Iris pigment epithelial cell (primary cell): ENCODE results near the gene SCNN1G.
"Not testable (repeated sequence)": the region's sequence is repeated elsewhere in the genome, so short reads cannot be mapped to it uniquely, and the experiment has no call there.

Experiments used
- DNase-seq: peaks from one replicate; pipeline ENCODE4 v3.0.0-alpha.2; 2011; ENCODE audit warnings: low read depth

SCNN1G gene

DNA sequence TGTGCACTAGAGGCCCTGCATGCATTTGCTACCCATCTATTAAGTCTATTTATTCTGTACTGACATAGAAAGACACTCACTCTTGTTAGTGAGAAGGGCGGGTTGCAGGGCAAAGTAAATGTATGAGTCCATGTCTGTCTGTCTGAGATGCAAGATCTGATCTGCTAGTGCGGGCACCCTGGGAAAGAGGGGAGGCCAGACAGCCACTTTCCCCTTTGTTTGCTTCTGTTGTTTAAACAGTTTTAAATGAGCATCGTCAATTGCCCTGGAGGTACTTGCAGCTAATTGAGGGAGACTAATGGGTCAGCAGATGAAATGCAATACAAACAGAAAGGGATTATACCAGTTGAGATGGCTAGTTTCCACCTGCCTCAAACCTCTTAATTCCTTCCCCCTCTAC, 24.9 kb downstream of the SCNN1G start:
- DNase-seq: no peak

DNA sequence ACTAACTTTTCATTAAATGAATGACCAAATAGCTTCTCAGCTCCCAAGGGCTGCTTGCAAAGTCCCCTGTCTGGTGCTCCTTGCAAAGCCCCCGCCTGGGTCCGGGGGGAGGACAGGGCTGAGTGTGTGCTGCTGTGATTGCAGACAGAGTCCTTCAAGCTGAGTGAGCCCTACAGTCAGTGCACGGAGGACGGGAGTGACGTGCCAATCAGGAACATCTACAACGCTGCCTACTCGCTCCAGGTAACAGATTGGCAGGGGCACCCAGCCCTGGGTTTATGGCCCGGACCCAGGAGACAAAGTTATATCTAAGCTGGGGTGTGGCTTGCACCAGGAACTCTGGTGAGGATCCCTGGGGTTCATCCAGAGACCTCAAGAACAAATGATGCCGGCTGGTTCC, 27.1 kb downstream of the SCNN1G start:
- no peak for DNase-seq

GRCh38 chr16:23213831-23214230, 31.3 kb downstream of the SCNN1G start:
- DNase-seq: no peak

- DNase-seq: no peak
These were observed 32.3 kb downstream of the SCNN1G start for GRCh38 chr16:23214796-23215195.

GRCh38 chr16:23215435-23215834, 32.9 kb downstream of the SCNN1G start:
- DNase-seq: no peak

DNA sequence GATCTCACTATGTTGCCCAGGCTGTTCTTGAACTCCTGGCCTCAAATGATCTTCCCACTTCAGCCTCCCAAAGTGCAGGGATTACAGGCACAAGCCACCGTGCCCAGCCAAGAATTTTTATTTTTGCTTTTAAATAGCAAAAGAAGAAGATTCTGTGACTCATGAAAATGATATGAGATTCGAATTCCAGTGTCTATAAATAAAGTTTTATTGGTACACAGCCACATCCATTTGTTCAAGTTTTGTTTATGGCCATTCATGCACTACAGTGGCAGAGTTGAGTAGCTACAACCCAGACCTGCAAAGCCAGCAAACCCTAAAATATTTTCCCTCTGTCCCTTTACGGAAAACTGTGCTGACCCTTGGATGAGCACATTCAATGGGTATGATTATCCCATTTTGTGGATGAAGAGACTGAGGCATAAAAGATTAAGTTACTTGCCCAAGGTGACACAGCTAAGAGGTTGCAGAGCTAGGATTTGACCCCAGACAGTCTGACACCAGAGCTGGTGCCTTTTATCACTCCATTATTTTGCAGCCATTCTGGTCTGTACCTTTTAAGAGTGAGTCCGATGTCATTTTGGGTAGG, 34.2 kb downstream of the SCNN1G start:
- no peak for DNase-seq

- no peak for DNase-seq
These were observed 35.1 kb downstream of the SCNN1G start for GRCh38 chr16:23217646-23218045.

DNA sequence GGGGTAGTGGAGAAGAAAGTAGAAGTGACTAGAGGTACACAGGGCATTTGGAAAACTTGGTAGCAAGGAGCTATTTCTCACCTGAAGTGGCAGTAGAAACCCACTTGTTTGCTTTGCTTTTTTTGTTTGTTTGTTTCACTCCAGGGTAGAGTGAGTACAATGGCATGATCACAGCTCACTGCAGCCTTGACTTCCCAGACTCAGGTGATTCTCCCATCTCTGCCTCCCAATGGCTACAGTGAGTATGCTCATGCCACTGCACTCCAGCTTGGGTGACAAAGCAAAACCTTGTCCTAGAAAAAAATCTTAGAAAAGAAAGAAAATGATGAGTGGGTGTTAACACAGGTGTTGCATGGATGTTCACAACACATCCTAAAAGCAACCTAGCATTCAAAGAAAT, 40.4 kb downstream of the SCNN1G start:
- DNase-seq: no peak

GRCh38 chr16:23223368-23223767, 40.8 kb downstream of the SCNN1G start:
- DNase-seq: no peak

GRCh38 chr16:23225109-23225508, 42.6 kb downstream of the SCNN1G start:
- DNase-seq: no peak

DNA sequence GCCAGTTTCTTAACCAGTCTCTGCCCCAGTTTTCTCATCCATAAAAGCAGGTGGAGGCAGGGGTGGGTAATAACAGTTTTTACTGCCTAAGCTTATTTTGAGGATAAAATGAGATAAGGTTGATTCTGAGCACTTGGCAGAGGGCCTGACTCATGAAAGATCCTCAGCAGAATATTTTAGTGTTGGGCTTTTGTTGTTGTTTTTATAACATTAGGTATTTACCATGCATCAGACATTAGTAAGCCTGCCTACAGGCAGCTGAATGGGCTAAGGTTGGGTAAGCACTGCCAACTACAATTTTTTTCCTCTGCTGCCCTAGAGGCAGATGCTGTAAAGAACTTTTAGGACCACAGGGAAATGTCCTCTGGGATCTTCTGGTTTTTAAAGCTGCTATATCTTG, 43.1 kb downstream of the SCNN1G start:
- DNase-seq: no peak

DNA sequence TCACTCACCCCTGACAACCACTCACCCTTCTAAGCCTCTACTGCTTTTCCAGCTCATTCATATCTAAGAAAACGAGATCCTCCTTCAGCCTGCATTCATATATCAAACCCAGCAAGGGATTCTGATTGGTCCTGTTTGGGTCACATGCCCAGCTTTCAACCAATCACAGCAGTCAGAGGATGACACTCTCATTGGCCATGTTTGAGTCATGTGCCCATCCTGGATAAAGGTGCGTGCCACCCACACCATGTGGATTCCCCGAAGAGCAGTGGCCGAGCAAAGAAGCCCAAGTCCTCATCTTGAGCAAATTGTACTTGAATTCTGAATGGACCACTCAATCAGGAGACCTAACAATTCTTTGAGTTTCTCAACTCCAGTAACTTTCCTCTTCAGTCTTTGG, 45.0 kb downstream of the SCNN1G start:
- DNase-seq: no peak

DNA sequence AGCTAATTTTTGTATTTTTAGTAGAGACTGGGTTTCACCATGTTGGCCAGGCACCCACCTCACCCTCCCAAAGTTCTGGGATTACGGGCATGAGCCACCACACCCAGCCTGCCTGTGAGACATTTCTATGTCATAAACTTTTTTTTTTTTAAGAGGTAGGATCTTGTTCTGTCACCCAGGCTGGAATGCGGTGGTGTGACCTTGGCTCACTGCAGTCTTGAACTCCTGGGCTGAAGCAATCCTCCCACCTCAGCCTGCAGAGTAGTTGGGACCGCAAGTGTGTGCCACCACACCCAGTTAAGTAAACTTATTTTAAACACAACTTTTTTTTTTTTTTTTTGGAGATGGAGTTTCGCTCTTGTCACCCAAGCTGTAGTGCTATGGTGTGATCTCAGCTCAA, 47.2 kb downstream of the SCNN1G start:
- no peak for DNase-seq

- no peak for DNase-seq
These were observed 50.3 kb downstream of the SCNN1G start for GRCh38 chr16:23232806-23233205.

GRCh38 chr16:23235176-23235575, 52.6 kb downstream of the SCNN1G start:
- no peak for DNase-seq

GRCh38 chr16:23236983-23237382, 54.4 kb downstream of the SCNN1G start:
- DNase-seq: no peak

DNA sequence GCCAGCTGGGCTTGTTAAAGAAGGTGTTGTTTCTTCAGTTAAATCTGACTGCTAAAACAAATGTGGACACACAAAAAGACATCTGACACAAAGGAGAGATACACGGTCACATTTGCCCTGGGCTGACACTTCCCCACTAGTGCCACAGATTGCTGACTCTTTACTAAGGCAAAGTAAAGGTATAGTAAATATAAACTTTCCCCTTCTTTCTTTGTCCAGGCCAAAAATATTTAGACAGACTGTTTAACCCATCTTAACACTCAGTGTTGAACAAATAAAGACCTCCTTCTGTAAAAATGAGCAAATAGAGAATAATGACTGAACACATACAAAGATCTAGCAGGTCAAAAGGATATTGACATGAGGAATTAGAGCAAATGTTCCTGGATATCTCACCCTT, 58.4 kb downstream of the SCNN1G start:
- no peak for DNase-seq

GRCh38 chr16:23244122-23244521, 61.6 kb downstream of the SCNN1G start:
- DNase-seq: no peak

DNA sequence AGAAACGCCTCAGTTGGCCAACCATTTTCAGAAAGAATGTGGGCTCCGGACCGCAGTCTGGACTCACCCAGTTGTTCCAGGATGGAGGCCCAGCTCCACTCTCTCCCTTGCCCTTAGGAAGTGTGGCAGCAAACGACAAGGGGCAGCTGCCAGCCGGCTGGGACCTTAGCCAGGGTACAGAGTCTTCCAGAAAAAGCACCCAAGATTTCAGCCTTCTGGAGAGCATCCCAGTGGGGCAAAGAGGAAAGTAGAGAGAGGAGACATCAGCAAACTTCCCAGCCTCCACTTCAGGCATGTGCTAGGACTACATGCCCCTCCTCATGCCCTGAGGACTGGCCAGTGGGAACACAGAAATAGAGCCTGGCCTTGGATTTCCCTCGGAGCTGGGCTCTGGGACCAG, 62.7 kb downstream of the SCNN1G start:
- DNase-seq: no peak

- no peak for DNase-seq
These were observed 66.0 kb downstream of the SCNN1G start for GRCh38 chr16:23248261-23249194.

DNA sequence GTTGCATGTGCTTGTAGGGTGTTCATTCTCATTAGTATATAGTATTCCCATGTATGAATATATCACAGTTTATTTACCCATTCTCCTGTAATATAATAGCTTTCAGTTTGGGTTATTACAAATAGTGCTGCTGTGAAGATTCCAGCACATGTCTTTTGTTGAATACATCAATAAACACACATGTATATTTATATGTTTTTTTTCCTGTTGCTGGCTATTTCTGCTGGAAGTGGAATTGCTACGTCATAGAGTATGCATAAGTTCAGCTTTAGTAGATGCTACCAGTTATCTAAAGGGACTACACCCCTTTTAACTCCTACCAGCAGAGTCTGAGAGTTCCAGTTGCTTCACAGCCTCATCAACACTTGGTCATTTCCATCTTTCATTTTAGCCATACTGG, 67.3 kb downstream of the SCNN1G start:
- DNase-seq: no peak

DNA sequence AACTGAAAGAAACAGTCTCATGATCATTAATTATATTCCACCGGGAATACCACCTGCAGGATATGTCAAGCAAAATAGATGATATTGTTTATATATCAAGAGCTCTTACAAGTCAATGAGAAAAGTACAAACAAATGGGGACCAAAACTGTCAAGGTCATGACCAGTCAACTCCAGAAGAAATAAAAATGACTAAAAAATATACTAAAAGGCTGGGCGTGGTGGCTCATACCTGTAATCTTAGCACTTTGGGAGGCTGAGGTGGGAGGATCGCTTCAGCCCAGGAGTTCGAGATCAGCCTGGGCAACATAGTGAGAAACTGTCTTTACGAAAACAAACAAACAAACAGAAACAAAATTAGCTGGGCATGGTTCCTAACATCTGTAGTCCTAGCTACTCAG, 69.8 kb downstream of the SCNN1G start:
- no peak for DNase-seq

- DNase-seq: not testable (repeated sequence)
These were observed 71.1 kb downstream of the SCNN1G start for GRCh38 chr16:23253650-23254049.

- peak; percentile 73 for DNase-seq
These were observed 71.8 kb downstream of the SCNN1G start for GRCh38 chr16:23254338-23254737.
